NCI-H2171 treated with DMSO at 0.1 percent for 48 hours (cell line): ENCODE measurements around the gene FAM185A.
A peak's percentile ranks its signal among the peaks of the same experiment; 100 is the strongest.
"Not testable (repeated sequence)": the region's sequence is repeated elsewhere in the genome, so short reads cannot be mapped to it uniquely, and the experiment has no call there.

ENCODE experiments used
- DNase-seq: peaks from one replicate; lab custom pipeline; 2025; lab: John Stamatoyannopoulos, UW

FAM185A gene

DNA sequence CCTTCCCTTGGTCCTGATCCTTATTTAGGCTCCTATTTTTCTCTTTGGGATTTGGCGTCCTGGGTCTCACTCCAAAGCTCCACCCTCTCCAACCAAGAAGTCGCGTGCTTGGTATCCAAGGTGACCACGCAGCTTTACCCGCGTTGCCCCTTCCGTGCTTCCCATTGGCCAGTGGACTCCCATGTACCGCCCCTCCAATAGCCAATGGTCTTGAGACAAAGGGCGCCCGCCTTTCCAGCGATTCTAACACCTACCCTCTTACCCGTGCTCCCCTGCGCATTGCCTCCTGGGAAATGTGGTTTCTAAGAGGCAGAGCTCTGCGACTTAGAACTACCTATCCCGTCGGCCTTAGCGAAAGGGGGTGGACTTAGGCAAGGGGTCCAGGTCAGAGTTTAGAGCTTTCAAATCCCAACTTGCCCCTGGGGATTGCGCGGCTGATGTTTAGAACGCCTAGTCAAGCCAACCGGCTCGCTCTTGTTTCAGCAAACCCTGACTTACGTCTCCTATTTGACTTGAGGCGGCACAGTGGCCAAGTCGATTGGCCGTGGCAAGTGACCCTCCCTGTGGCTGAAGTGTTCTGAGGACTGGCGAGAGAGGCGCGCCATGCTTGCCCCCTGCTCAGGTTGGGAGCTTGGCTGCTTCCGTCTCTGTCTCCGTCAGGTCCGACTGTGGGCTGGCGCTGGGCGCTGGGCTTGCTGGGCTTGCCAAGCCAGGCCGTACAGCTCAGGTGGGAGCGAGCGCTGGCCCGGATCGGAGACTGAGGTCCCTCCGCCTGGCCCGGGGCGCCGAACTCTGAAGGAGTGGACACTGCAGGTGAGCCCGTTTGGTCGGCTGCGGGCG is at the start of gene FAM185A:
Gene FAM185A, plus strand, starts transcription at position 395 of the 840 bp plus-strand sequence. Its CDS starts 209 bp downstream, at position 604.
- DNase-seq: peak; percentile 100

DNA sequence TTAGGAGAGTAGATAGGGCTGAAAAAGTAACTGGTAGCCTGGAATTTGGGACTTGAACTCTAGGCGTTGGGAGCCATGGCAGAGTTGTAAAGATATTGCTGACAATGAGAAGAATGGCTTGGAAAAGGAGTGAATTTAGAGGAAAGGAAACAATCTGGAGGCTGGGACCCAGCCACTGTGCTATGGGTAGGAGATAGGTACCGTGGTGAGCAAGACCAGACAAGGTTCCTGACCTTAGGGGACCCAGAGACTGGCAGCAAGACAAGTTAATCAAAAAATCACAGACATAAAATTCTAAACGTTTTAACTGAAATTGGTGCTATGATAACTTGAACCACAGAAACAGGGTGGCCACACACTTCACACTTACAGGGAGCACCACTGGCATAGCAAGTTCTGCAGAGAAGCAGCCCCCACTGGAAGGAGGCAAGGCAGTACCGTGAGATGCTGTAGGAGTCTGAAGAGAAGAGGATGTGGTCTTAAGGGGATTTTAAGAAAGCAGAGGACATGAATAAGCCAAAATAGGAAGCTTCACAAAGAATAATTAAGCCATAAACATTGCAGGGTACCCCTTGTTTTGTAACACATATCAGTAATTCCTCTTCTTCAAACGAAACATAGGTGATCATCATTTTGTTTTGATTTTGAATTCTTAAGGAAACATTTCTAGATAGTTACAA is 35.6 kb upstream of the FAM185A start:
- not testable (repeated sequence) for DNase-seq

- DNase-seq: not testable (repeated sequence)
Observed at GRCh38 chr7:102713691-102714080, 35.1 kb upstream of the FAM185A start.

GRCh38 chr7:102714774-102715522 is 33.9 kb upstream of the FAM185A start:
- DNase-seq: not testable (repeated sequence)

DNA sequence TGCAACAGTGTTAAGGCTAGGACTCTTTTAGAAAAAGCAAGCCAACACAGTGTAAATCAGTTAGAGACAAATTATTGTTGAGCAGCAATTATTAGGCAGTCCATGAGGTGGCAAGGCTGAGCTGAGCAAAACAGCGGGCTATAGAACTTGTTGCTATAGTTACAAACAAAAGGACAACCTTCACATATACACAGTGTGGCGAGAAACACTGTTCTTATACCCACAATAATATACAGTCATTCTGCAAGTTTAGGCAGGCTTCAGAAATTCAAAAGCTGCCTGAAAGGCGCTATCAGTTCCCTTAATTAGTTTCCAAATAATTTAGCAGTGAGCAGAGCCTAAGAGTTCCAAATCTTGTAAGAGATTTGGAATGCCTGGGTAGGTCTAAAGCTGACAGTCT is 33.1 kb upstream of the FAM185A start:
- DNase-seq: not testable (repeated sequence)

GRCh38 chr7:102718491-102718890 is 30.3 kb upstream of the FAM185A start:
- DNase-seq: not testable (repeated sequence)

DNA sequence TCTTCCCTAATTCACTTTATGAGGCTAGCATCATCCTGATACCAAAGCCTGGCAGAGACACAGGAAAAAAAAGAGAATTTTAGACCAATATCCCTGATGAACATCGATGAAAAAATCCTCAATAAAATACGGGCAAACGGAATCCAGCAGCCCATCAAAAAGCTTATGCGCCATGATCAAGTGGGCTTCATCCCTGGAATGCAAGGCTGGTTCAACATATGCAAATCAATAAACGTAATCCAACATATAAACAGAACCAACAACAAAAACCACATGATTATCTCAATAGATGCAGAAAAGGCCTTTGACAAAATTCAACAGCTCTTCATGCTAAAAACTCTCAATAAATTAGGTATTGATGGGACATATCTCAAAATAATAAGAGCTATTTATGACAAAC is 22.6 kb upstream of the FAM185A start:
- not testable (repeated sequence) for DNase-seq

DNA sequence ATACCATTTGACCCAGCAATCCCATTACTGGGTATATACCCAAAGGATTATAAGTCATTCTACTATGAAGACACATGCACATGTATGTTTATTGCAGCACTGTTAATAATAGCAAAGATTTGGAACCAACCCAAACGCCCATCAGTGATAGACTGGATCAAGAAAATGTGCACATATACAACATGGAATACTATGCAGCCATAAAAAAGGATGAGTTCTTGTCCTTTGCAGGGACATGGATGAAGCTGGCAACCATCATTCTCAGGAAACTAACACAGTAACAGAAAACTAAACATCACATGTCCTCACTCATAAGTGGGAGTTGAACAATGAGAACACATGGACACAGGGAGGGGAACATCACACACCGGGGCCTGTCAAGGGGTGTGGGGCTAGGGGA is 19.1 kb upstream of the FAM185A start:
- DNase-seq: not testable (repeated sequence)

- DNase-seq: not testable (repeated sequence)
Observed at GRCh38 chr7:102730431-102730830, 18.4 kb upstream of the FAM185A start.

- DNase-seq: not testable (repeated sequence)
Observed at GRCh38 chr7:102742002-102742771, 6.6 kb upstream of the FAM185A start.

- not testable (repeated sequence) for DNase-seq
Observed at GRCh38 chr7:102743861-102744260, 4.9 kb upstream of the FAM185A start.

GRCh38 chr7:102745494-102746288 is 3.1 kb upstream of the FAM185A start:
- DNase-seq: peak; percentile 9

GRCh38 chr7:102749445-102749786 is 617 bp downstream of the FAM185A start:
- not testable (repeated sequence) for DNase-seq

- not testable (repeated sequence) for DNase-seq
Observed at GRCh38 chr7:102758227-102758626, 9.4 kb downstream of the FAM185A start.

GRCh38 chr7:102759934-102760333 is 11.1 kb downstream of the FAM185A start:
- DNase-seq: not testable (repeated sequence)

DNA sequence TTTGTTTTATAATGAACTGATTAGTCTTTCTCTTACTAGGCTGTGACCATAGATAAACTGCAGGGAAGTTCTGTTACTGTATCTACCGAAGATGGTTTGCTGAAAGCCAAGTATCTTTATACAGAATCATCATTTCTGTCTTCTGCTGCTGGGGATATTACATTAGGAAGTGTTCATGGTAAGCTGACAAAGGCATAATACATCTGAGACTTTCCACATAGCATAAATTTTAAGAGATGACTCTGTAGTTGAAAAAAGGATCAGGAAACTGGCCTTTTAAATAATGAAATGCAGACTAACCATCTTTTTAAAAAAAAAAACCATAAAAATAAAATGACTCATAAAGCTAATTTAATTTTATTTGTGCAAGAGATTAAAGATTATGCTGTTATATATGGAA is 12.4 kb downstream of the FAM185A start:
- not testable (repeated sequence) for DNase-seq

- DNase-seq: peak; percentile 66
Observed at GRCh38 chr7:102763295-102763905, 14.6 kb downstream of the FAM185A start.

- DNase-seq: not testable (repeated sequence)
Observed at GRCh38 chr7:102769657-102770192, 20.9 kb downstream of the FAM185A start.

GRCh38 chr7:102770467-102770866 is 21.7 kb downstream of the FAM185A start:
- DNase-seq: not testable (repeated sequence)

GRCh38 chr7:102776217-102776616 is 27.4 kb downstream of the FAM185A start:
- DNase-seq: not testable (repeated sequence)
